Fibroblast of the aortic adventitia (primary cell): ENCODE data around the gene AKT3. TPM values are rescaled to one million over a fixed set of nuclear protein-coding genes. Genes with fewer than 3 reads are reported as not detected.
A peak's percentile ranks its signal among the peaks of the same experiment; 100 is the strongest.

Source experiments
- DNase-seq: peaks from one replicate; pipeline ENCODE4 v3.0.0-alpha.2; 2010; ENCODE audit warnings: low read depth
- H3K4me3 ChIP-seq: 2 replicates; pipeline ENCODE4 v1.5.1; 2011; ENCODE audit warnings: low read depth, mild to moderate bottlenecking, control low read depth, low read length, moderate library complexity
- CTCF ChIP-seq: IDR thresholded peaks from 2 replicates; pipeline ENCODE4 v1.5.1; 2011; ENCODE audit warnings: mild to moderate bottlenecking, low read length, control low read depth, inconsistent platforms; ENCODE audit not compliant: insufficient read depth
- total RNA-seq: library from RNA; depleted of rRNA; stranded (reverse); fragments of >200 nt; gene quantifications from 2 replicates; pipeline ENCODE4 v1.2.3, GENCODE V29; 2012; ENCODE audit warnings: low replicate concordance

Gene AKT3
- total RNA-seq, 1 donor = 36.6 TPM

DNA sequence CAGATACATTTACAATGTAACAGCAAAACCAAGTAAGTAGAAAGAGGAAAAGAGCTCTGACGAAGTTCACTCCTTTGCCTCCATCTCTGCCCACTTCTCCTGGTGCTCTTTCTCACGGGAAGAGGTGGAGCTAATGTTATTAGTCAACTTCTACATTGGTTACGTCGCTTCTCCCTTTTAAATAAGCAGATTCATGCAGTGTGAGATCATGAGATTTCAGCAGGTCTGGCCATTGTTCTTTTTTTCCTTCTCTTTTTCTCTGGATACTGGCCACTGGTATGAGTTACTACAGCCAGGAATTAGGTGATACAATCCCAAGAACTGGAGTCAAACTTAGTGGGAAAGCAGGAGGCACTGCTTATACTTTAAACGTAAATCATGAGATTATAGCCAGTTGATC, 207.1 kb downstream of the AKT3 start:
- peak; percentile 90 for DNase-seq
- TF ChIP-seq CTCF = no peak
- H3K4me3 ChIP-seq = no peak overlapping the region

- TF ChIP-seq CTCF = no peak
Measured at GRCh38 chr1:243639027-243639658, 210.9 kb downstream of the AKT3 start.

DNA sequence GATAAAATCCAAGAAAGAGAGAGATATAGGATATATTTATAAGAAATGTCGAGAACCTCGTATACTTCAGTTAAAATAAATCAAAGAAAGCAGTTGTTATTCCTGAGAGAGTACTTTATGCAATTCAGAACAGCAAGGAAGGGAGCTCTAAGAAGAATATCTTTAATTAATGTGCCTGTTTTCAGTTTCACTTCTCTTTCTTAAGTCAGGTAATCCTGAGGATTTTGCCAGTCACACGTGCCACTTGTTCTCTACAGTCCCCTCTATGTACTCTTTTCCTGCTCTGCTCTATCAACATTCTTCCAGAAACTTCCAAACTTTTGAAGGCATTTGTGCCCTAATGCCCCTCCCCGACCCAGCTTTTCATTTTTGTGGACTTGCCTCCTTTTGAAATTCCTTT, 211.9 kb downstream of the AKT3 start:
- TF ChIP-seq CTCF = no peak
- H3K4me3 ChIP-seq = no peak overlapping the region
- no peak for DNase-seq

More at GRCh38 chr1:243639027-243639658, 210.9 kb downstream of the AKT3 start:
- no peak overlapping the region for H3K4me3 ChIP-seq
- no peak for DNase-seq

DNA sequence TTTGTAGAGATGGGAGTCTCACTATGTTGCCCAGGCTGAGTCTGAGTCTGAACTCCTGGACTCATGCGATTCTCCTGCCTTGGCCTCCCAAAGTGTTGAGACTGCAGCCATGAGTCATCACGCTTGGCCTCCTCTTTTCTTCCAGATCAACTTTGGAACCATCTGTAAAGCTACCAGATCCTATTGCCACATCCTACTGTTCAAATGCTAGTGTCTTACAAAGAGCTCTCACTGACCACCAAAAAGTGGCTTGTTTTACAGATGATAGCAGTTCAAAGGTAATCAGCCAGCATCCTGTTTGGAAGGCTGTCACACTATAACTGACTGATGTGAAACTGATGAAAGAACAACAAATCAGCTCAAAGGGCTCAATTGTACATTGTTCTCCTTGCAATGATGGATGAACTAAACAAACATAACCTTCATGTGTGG, 221.6 kb downstream of the AKT3 start:
- no peak overlapping the region for H3K4me3 ChIP-seq
- no peak for DNase-seq
- TF ChIP-seq CTCF = no peak

DNA sequence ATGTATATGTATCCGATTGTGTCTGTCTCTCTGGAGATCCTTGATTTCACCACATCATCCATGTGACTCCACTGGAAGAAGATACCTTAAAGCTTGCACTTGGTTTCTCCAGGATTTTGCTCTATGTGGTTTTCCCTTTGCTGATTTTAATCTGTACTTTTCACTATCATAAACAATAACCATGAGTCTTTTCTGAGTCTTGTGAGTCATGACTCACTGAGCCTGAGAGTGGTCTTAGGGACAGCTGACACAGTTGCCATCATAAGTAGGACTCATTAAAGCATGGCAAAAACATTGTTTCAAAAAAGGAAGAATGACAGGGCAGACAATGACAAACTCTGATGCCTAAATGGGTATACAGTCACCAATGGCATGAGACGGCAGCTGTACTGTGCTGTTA, 226.2 kb downstream of the AKT3 start:
- no peak overlapping the region for H3K4me3 ChIP-seq
- TF ChIP-seq CTCF = no peak
- no peak for DNase-seq

- no peak for DNase-seq
- no peak for TF ChIP-seq CTCF
- no peak overlapping the region for H3K4me3 ChIP-seq
Measured at GRCh38 chr1:243621973-243622372, 228.1 kb downstream of the AKT3 start.

DNA sequence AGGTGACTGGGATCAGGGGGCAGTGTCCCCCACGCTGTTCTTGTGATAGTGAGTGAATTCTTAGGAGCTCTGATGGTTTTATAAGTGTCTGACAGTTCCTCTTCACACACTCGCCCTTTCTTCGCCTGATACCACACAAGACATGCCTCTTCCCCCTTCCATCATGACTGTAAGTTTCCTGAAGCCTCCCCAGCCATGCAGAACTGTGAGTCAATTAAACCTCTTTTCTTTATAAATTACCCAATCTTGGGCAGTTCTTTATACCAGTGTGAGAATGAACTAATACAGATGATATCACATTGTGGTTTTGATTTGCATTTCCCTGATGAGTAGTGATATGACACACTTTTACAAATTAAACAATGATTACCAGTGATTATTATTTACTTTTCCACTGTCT, 229.9 kb downstream of the AKT3 start:
- H3K4me3 ChIP-seq = no peak overlapping the region
- no peak for TF ChIP-seq CTCF
- no peak for DNase-seq
